HepG2 (cell line): ENCODE results near the gene NPAS2. TPM values are rescaled to one million over a fixed set of nuclear protein-coding genes. Genes with fewer than 3 reads are reported as not detected.

ENCODE experiments used
- ATF2 ChIP-seq: sonication (generic); formaldehyde crosslinking; IDR thresholded peaks from 2 replicates; pipeline ENCODE4 v1.4.0; 2020; ENCODE audit warnings: missing genetic modification reagents
- BHLHE40 ChIP-seq: IDR thresholded peaks from 2 replicates; pipeline ENCODE4 v1.6.1; 2011; ENCODE audit warnings: low read length, improper control_type of control experiment
- FOXO1 ChIP-seq: sonication (generic); formaldehyde crosslinking; IDR thresholded peaks from 2 replicates; pipeline ENCODE4 v1.4.0; 2020; ENCODE audit warnings: missing genetic modification reagents
- HIVEP1 ChIP-seq: sonication (generic); formaldehyde crosslinking; IDR thresholded peaks from 2 replicates; pipeline ENCODE4 v1.4.0; 2020; ENCODE audit warnings: mild to moderate bottlenecking, missing genetic modification reagents
- KAT7 ChIP-seq: IDR thresholded peaks from 2 replicates; pipeline ENCODE4 v1.6.1; 2018; ENCODE audit warnings: borderline replicate concordance, missing compliant biosample characterization
- MYC ChIP-seq: sonication (generic); formaldehyde crosslinking; IDR thresholded peaks from 2 replicates; pipeline ENCODE4 v1.9.0; 2021; ENCODE audit warnings: missing genetic modification reagents, borderline replicate concordance
- NFE2L1 ChIP-seq: sonication (generic); formaldehyde crosslinking; IDR thresholded peaks from 2 replicates; pipeline ENCODE4 v1.4.0; 2020; ENCODE audit warnings: missing genetic modification reagents, mild to moderate bottlenecking, borderline replicate concordance
- PAXIP1 ChIP-seq: sonication (generic); formaldehyde crosslinking; conservative IDR thresholded peaks from 2 replicates; pipeline ENCODE4 v1.4.0; 2020; ENCODE audit warnings: mild to moderate bottlenecking, missing genetic modification reagents, moderate library complexity
- POLR2G ChIP-seq: fragments of 200-400 bp; formaldehyde crosslinking; IDR thresholded peaks from 2 replicates; pipeline ENCODE4 v1.6.1; 2018; ENCODE audit warnings: mild to moderate bottlenecking, low read depth, low read length, moderate library complexity
- ZBTB21 ChIP-seq: sonication (generic); formaldehyde crosslinking; IDR thresholded peaks from 2 replicates; pipeline ENCODE4 v1.4.0; 2020; ENCODE audit warnings: missing genetic modification reagents
- ZBTB25 ChIP-seq: IDR thresholded peaks from 2 replicates; pipeline ENCODE4 v1.6.1; 2018; ENCODE audit warnings: missing genetic modification reagents
- ZBTB42 ChIP-seq: sonication (generic); formaldehyde crosslinking; IDR thresholded peaks from 2 replicates; pipeline ENCODE4 v1.5.0; 2020; ENCODE audit warnings: mild to moderate bottlenecking, missing genetic modification reagents
- ZNF501 ChIP-seq: sonication (generic); formaldehyde crosslinking; IDR thresholded peaks from 2 replicates; pipeline ENCODE4 v1.5.1; 2020; ENCODE audit warnings: mild to moderate bottlenecking, moderate library complexity, missing genetic modification reagents
- ZNF549 ChIP-seq: sonication (generic); formaldehyde crosslinking; IDR thresholded peaks from 2 replicates; pipeline ENCODE4 v1.5.0; 2020; ENCODE audit warnings: missing genetic modification reagents
- ZNF572 ChIP-seq: sonication (generic); formaldehyde crosslinking; IDR thresholded peaks from 2 replicates; pipeline ENCODE4 v1.5.1; 2020; ENCODE audit warnings: mild to moderate bottlenecking, missing genetic modification reagents
- ZNF660 ChIP-seq: sonication (generic); formaldehyde crosslinking; IDR thresholded peaks from 2 replicates; pipeline ENCODE4 v1.5.1; 2020; ENCODE audit warnings: mild to moderate bottlenecking, low read depth, missing genetic modification reagents, borderline replicate concordance
- ZNF747 ChIP-seq: sonication (generic); formaldehyde crosslinking; IDR thresholded peaks from 2 replicates; pipeline ENCODE4 v1.8.1; 2023; ENCODE audit warnings: missing genetic modification reagents, mild to moderate bottlenecking, borderline replicate concordance
- ZNF75D ChIP-seq: sonication (generic); formaldehyde crosslinking; IDR thresholded peaks from 2 replicates; pipeline ENCODE4 v1.8.1; 2023; ENCODE audit warnings: missing genetic modification reagents, mild to moderate bottlenecking, borderline replicate concordance
- ZZZ3 ChIP-seq: sonication (generic); formaldehyde crosslinking; IDR thresholded peaks from 2 replicates; pipeline ENCODE4 v1.4.0; 2020; ENCODE audit warnings: missing genetic modification reagents, mild to moderate bottlenecking, borderline replicate concordance
- polyA plus RNA-seq, 8 experiments: library from polyadenylated mRNA; depleted of rRNA in 3 of 8; stranded (reverse) in 7 of 8; unstranded in 1 of 8; fragments of >200 nt; fragmentation: Illumina TruSeq in 4 of 8; extraction: Trizol in 4 of 8; gene quantifications; 2 replicates each; pipeline versions ENCODE4 v1.2.1 to v1.2.3, GENCODE V29; 2011 to 2016; ENCODE audit warnings: low read depth in 4 of 8, missing spikeins in 1 of 8, mixed read lengths in 1 of 8; ENCODE audit not compliant: insufficient read depth in 1 of 8
- total RNA-seq, 5 experiments: library from RNA; depleted of rRNA; stranded (reverse); fragments of >200 nt; fragmentation: Illumina TruSeq; extraction: Trizol; gene quantifications; 2 replicates each; pipeline ENCODE4 v1.2.3, GENCODE V29; 2016; ENCODE audit warnings: low read depth in 1 of 5
- TF ChIP-seq, protein P1 (sequence below): sonication (generic); formaldehyde crosslinking; IDR thresholded peaks from 2 replicates; pipeline ENCODE4 v1.5.1; 2020; ENCODE audit warnings: mild to moderate bottlenecking, missing genetic modification reagents, borderline replicate concordance
- TF ChIP-seq, protein P2 (sequence below): sonication (generic); formaldehyde crosslinking; IDR thresholded peaks from 2 replicates; pipeline ENCODE4 v1.8.1; 2023; ENCODE audit warnings: mild to moderate bottlenecking, missing genetic modification reagents, borderline replicate concordance

The NPAS2 gene
- total and polyA plus RNA-seq, 2 of the 13 experiments (the other 11 are each of a cell fraction or from before 2014, with no cell fraction given), result 14.8 to 37.5 TPM

GRCh38 chr2:100882645-100883613 lies 63.0 kb downstream of the NPAS2 start (continued):
- TF ChIP-seq ZNF501 (CRISPR knock-in tag) (no peak), ZNF549 (CRISPR knock-in tag) (no peak), KAT7 (CRISPR knock-in tag) (no peak), ZBTB25 (CRISPR knock-in tag) (peak; percentile 64; the same call in 1 of the 2 replicates), ZBTB42 (CRISPR knock-in tag) (peak; percentile 75; the same call in 1 of the 2 replicates), NFE2L1 (CRISPR knock-in tag) (no peak), HIVEP1 (CRISPR knock-in tag) (0 out of 2 replicates have a peak, but pooled peaks have one; percentile 15), ZNF75D (CRISPR knock-in tag) (no peak), FOXO1 (peak; percentile 87), ATF2 (CRISPR knock-in tag) (peak; percentile 84), ZBTB21 (CRISPR knock-in tag) (peak; percentile 63), ZNF572 (CRISPR knock-in tag) (no peak), POLR2G (peak; percentile 33; the same call in 1 of the 2 replicates), ZNF747 (CRISPR knock-in tag) (no peak; the same call in 1 of the 2 replicates), ZZZ3 (CRISPR knock-in tag) (no peak), ZNF660 (CRISPR knock-in tag) (no peak), BHLHE40 (peak; percentile 75), PAXIP1 (CRISPR knock-in tag) (peak; percentile 89), MYC (CRISPR knock-in tag) (no peak)
- TF ChIP-seq, protein P1, sequence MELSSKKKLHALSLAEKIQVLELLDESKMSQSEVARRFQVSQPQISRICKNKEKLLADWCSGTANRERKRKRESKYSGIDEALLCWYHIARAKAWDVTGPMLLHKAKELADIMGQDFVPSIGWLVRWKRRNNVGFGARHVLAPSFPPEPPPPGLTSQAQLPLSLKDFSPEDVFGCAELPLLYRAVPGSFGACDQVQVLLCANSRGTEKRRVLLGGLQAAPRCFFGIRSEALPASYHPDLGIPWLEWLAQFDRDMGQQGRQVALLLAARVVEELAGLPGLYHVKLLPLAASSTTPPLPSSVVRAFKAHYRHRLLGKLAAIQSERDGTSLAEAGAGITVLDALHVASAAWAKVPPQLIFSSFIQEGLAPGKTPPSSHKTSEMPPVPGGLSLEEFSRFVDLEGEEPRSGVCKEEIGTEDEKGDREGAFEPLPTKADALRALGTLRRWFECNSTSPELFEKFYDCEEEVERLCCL (CRISPR knock-in tag), result no peak
- TF ChIP-seq, protein P2, sequence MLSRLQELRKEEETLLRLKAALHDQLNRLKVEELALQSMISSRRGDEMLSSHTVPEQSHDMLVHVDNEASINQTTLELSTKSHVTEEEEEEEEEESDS (CRISPR knock-in tag), result no peak
